ENCODE results near the gene TRIB2.

TRIB2 gene

DNA sequence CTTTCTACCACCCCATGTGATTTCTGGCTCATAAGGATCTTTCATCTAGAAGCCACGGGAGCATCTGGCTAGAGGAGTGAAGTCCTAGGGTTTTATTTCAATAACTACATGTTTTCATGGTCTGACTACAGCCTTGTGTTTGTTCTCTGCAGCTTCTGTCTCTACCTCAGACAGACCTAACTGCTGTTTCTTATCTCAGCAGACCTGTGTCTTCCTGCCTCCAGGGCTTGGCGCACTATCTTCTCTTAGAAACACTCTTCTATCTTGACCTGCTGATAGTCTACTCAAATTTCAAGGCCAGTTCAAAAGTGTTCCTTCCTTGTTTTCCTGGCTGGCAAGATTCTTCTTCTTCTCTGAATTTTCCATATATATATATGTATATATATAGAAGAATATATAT is 11.0 kb upstream of the TRIB2 start:
- no peaks in the 10 kb centered on the region for H3K36me3 ChIP-seq
- TF ChIP-seq, protein P1, sequence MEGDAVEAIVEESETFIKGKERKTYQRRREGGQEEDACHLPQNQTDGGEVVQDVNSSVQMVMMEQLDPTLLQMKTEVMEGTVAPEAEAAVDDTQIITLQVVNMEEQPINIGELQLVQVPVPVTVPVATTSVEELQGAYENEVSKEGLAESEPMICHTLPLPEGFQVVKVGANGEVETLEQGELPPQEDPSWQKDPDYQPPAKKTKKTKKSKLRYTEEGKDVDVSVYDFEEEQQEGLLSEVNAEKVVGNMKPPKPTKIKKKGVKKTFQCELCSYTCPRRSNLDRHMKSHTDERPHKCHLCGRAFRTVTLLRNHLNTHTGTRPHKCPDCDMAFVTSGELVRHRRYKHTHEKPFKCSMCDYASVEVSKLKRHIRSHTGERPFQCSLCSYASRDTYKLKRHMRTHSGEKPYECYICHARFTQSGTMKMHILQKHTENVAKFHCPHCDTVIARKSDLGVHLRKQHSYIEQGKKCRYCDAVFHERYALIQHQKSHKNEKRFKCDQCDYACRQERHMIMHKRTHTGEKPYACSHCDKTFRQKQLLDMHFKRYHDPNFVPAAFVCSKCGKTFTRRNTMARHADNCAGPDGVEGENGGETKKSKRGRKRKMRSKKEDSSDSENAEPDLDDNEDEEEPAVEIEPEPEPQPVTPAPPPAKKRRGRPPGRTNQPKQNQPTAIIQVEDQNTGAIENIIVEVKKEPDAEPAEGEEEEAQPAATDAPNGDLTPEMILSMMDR (IDR thresholded peaks at IDR 0.05): no peak
- no peak overlapping the region for H3K4me3 ChIP-seq (ENCODE audit: low read depth in 1 of 2, low read length in 1 of 2)
- H3K27me3 ChIP-seq: peaks cover 14% of the 10 kb centered on the region
- no peaks in the 10 kb centered on the region for H3K4me1 ChIP-seq (ENCODE audit: control insufficient read depth in 1 of 2, insufficient read depth in 1 of 2, low read depth in 1 of 2, low read length in 1 of 2)
- H3K9me3 ChIP-seq: no peaks in the 10 kb centered on the region
- H3K27ac ChIP-seq: no peak overlapping the region

DNA sequence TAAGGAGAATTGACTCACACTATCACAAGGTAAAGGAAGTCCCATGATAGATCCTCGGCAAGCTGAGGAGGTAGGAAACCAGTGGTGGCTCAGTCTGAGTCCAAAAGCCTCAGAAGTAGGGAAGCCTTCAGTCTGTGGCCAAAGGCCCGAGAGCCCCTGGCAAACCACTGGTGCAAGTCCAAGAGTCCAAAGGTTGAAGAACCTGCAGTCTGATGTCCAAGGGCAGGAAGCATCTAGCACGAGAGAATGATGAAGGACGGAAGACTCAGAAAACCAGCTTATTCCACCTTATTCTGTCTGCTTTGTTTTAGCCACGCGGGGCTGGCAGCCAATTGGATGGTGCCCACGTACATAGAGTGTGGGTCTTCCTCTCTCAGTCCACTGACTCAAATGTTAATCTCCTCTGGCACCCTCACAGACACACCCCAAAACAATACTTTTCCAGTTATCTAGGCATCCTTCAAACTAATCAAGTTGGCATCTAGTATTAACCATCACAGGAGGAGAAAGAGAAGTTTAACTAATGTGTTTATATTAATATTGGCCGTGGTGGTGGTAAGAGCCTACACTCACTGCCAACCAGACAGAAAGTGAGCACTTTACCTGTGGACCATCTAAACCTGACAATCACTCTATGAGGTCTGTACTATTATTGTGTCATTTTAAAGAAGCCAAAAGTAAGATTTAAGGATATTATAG is 8.1 kb upstream of the TRIB2 start:
- no peaks in the 10 kb centered on the region for H3K36me3 ChIP-seq
- H3K9me3 ChIP-seq: no peaks in the 10 kb centered on the region
- TF ChIP-seq, protein P1 (IDR thresholded peaks at IDR 0.05): no peak
- H3K4me1 ChIP-seq (ENCODE audit: control insufficient read depth in 1 of 2, insufficient read depth in 1 of 2, low read depth in 1 of 2, low read length in 1 of 2): no peaks in the 10 kb centered on the region
- no peak overlapping the region for H3K4me3 ChIP-seq (ENCODE audit: low read depth in 1 of 2, low read length in 1 of 2)
- no peak overlapping the region for H3K27ac ChIP-seq
- H3K27me3 ChIP-seq: peaks cover 11% of the 10 kb centered on the region

DNA sequence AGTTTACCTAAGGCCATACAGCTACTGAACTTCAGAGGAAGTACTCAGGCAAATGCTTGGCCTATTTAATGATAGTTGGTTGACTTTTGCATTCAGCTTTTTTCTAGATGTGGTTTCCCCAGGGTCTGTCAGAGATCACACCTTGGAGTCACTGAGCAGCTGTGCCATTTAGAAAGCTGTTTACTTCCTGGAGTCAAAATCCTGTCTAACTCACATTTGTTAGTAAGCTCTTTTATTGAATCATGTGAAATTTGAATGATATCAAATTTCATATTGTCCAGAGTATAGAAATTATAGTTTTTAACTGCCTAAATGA is 7.6 kb upstream of the TRIB2 start:
- Histone ChIP-seq H3K36me3 (no peaks in the 10 kb centered on the region), H3K4me3 (ENCODE audit: low read depth in 1 of 2, low read length in 1 of 2) (no peak overlapping the region), H3K4me1 (ENCODE audit: control insufficient read depth in 1 of 2, insufficient read depth in 1 of 2, low read depth in 1 of 2, low read length in 1 of 2) (no peaks in the 10 kb centered on the region), H3K27ac (no peak overlapping the region), H3K27me3 (peaks cover 17% of the 10 kb centered on the region), H3K9me3 (no peaks in the 10 kb centered on the region)
- TF ChIP-seq, protein P1 (IDR thresholded peaks at IDR 0.05): no peak

DNA sequence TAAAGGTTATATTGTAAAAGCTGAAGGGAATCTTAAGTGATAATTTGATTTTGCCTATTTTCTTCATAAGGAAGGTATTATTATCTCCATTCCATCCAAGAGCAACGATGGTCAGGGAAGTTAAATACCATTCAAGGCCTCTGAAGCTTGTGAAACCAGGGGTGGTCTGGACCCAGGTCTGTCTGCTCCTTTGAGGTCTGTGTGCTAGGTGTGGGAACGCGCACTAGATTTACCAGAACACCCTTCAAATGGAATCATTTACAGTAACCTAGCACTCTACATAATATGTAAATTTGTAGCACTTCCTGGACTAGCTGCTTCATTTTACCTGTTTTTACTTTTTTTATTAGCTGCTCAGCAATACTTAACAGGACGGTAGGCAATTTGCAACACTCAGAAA is 6.4 kb upstream of the TRIB2 start:
- H3K27me3 ChIP-seq: peaks cover 28% of the 10 kb centered on the region
- H3K36me3 ChIP-seq: no peaks in the 10 kb centered on the region
- no peaks in the 10 kb centered on the region for H3K9me3 ChIP-seq
- no peak overlapping the region for H3K27ac ChIP-seq
- TF ChIP-seq, protein P1 (IDR thresholded peaks at IDR 0.05): no peak
- no peak overlapping the region for H3K4me3 ChIP-seq (ENCODE audit: low read depth in 1 of 2, low read length in 1 of 2)
- H3K4me1 ChIP-seq (ENCODE audit: control insufficient read depth in 1 of 2, insufficient read depth in 1 of 2, low read depth in 1 of 2, low read length in 1 of 2): no peaks in the 10 kb centered on the region

DNA sequence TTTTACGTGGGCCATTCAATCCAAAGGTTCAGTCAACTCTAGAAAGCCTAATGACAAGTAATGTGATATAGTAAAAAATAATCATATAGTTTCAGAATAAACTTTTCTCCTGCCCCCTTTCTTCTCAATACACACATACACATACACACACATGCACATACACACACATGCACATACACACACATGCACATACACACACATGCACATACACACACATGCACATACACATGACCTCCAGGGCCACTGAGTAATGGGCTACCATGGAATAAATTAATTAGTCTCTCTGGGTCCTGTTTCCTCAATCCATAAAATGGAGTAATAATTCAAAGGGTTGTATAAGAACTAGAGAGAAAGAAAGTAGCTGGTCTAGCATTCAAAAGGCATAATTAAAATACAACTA is 5.4 kb upstream of the TRIB2 start:
- TF ChIP-seq, protein P1 (IDR thresholded peaks at IDR 0.05): no peak
- peaks cover 38% of the 10 kb centered on the region for H3K27me3 ChIP-seq

More for the DNA sequence above, 5.4 kb upstream of the TRIB2 start:
- Histone ChIP-seq H3K27ac (no peak overlapping the region), H3K4me1 (ENCODE audit: control insufficient read depth in 1 of 2, insufficient read depth in 1 of 2, low read depth in 1 of 2, low read length in 1 of 2) (peaks cover 4 to 5% of the 10 kb centered on the region in 2 experiments), H3K36me3 (no peaks in the 10 kb centered on the region), H3K9me3 (no peaks in the 10 kb centered on the region), H3K4me3 (ENCODE audit: low read depth in 1 of 2, low read length in 1 of 2) (no peak overlapping the region)
